Gastrocnemius medialis (tissue), 4 donors: ENCODE data around the gene SIPA1. TPM values are rescaled to one million over a fixed set of nuclear protein-coding genes. Genes with fewer than 3 reads are reported as not detected.

Experiments
- ATAC-seq, 2 donors: fragments of 150-250 bp; one replicate each; pipeline ENCODE4 v1.9.1; 2016
- DNase-seq, 2 donors: peaks; one replicate each; pipeline ENCODE4 v3.0.0-alpha.2; 2019
- H3K27ac ChIP-seq, 4 donors: fragments of 200-600 bp; sonication (generic); 1 replicate in 1 of 4; 2 replicates in 3 of 4; pipeline ENCODE4 v1.5.1; 2016 to 2018; ENCODE audit warnings: mild to moderate bottlenecking in 2 of 4, moderate library complexity in 1 of 4
- H3K27me3 ChIP-seq, 3 donors: fragments of 200-600 bp; sonication (generic) in 2 of 3; 1 replicate in 1 of 3; 2 replicates in 2 of 3; pipeline versions ENCODE4 v1.5.1 to v1.6.0; 2016 to 2019; ENCODE audit warnings: mild to moderate bottlenecking in 1 of 3, moderate library complexity in 1 of 3
- H3K36me3 ChIP-seq, 2 donors: fragments of 200-600 bp; sonication (generic) in 1 of 2; one replicate each; pipeline ENCODE4 v1.5.1; 2017 to 2018
- H3K4me1 ChIP-seq, 2 donors: fragments of 200-600 bp; sonication (generic) in 1 of 2; one replicate each; pipeline ENCODE4 v1.5.1; 2016 to 2017; ENCODE audit warnings: mild to moderate bottlenecking in 2 of 2
- H3K4me3 ChIP-seq, 4 donors: fragments of 200-600 bp; sonication (generic) in 3 of 4; 1 replicate in 1 of 4; 2 replicates in 3 of 4; pipeline ENCODE4 v1.5.1; 2016 to 2019; ENCODE audit warnings: mild to moderate bottlenecking in 2 of 4
- H3K9me3 ChIP-seq, 3 donors: fragments of 200-600 bp; sonication (generic) in 2 of 3; 1 replicate in 1 of 3; 2 replicates in 2 of 3; pipeline ENCODE4 v1.5.1; 2016 to 2019
- POLR2A ChIP-seq, 2 donors: fragments of 450-650 bp; IDR thresholded peaks; one replicate each; pipeline ENCODE4 v1.6.1; 2017; ENCODE audit warnings: antibody characterized with exemption in 2 of 2, mild to moderate bottlenecking in 2 of 2, moderate library complexity in 2 of 2
- in situ Hi-C, 4 donors: fragments of 200-750 bp; cut with MboI; loops; one replicate each; pipeline versions ENCODE4 v1.15.0 to v1.8.0; 2017; ENCODE audit warnings: low sequenced_read_pairs in 4 of 4
- intact Hi-C: fragments of 100-400 bp; cut with DNase I; formaldehyde crosslinking; loops from one replicate; pipeline ENCODE4 v1.15.1; 2023; ENCODE audit warnings: low total_unique reads
- total RNA-seq, 4 donors: library from RNA; depleted of rRNA; stranded (reverse); fragments of >200 nt; gene quantifications; one replicate each; pipeline versions ENCODE4 v1.1.0 to v1.2.3, GENCODE V29; 2016
- TF ChIP-seq, protein P1 (sequence below), 5 experiments: fragments of 450-650 bp in 3 of 5; fragments of 200-600 bp in 2 of 5; sonication (generic) in 2 of 5; IDR thresholded peaks in 4 of 5; conservative IDR thresholded peaks in 1 of 5; 1 replicate in 4 of 5; 2 replicates in 1 of 5; pipeline ENCODE4 v1.5.1; 2016 to 2019; ENCODE audit warnings: antibody characterized with exemption in 5 of 5, mild to moderate bottlenecking in 3 of 5, moderate library complexity in 3 of 5

Gene SIPA1
- total RNA-seq, 4 donors from 2014 or later: 6.7 to 10.9 (median 10.0) TPM

DNA sequence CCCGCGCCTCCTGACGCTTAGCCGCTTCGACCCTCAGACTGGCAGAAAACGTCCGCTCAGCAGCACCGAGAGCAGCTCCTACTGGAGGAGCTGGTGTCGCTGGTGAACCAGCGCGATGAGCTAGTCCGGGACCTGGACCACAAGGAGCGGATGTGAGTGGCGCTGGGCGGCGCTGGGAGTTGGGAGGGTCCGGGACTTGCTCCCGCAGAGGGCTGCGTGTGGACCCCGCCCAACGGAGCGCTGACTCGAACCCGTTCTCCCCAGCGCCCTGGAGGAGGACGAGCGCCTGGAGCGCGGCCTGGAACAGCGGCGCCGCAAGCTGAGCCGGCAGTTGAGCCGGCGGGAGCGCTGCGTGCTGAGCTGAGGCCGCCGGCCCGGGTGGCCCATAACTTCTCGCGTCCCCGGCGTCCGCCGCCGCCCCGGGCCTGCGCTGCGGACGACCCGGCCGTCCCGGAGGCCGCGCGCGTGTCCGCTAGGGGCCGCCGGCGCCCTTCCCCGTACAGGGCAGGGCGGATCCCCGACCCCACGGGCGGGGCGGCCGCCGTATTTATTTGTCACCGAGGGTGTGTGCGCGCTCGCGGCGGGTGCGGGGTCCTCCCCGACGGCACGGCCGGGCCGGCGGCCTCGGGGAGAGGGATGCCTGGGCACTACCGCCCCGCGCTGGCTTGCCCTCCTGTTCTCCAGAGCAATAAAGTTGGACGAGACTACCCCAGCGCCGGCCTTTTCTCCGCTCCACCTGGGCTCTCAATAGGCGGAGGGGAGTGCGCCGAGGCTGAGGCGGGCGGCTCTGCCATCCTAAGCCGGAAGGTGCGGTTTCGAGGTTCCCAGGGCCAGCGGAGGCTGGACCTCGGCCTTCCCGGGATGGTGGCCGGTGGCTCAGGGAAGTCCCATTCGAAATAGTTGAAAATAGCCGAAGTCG, 45.7 kb upstream of the SIPA1 start:
- H3K4me3 ChIP-seq: peak overlapping the region in 2 of 4 donors; percentile 12 to 24
- no peak for ATAC-seq

DNA sequence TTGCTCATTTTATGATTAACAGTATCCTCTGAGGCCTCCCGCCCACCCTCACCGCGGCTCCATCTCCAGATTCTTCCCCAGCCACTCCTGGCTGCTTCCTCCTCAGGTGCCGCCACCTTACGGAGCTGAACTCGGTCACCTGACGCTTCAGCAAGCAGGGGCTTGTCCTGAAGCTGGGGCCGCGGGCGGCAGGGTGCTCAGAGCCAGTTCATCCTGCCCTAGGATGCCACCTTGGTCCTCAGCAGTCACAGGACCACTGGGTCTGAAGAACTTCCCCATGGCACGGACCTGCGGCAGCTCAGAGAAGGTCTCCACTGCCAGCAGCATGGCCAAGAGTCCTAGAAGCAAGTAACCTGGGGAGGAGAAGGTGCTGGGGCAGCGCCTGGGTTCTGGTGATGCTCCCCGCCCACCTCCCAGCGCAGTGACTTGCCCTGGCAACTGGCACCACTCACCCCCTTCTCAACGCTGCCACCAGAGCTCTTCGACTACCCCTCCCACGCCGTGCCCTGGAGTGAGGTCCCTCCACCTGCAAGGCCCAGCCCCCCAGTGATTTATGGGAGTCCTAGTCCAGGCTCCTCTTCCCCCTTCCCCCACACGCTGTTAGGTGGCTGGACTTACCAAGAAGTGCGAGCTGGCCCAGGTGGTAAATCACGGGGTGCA, 44.9 kb upstream of the SIPA1 start:
- ATAC-seq (peak in 1 of 2 donors; percentile 3), DNase-seq (no peak)
- Histone ChIP-seq H3K4me1 (peaks cover 45 to 60% of the 10 kb centered on the region in 2 donors), H3K4me3 (no peak overlapping the region), H3K27ac (peak overlapping the region; percentile 91 to 99 (median 98)), H3K27me3 (no peaks in the 10 kb centered on the region), H3K9me3 (no peaks in the 10 kb centered on the region), H3K36me3 (peaks cover 0 to 36% of the 10 kb centered on the region in 2 donors)
- intact Hi-C loops (loop anchor here (1.0 kb wide), 2 partner anchors 19 to 53 kb away; no protein-coding TSS in a partner anchor), in situ Hi-C loops (no loop called here)
- TF ChIP-seq, protein P1, sequence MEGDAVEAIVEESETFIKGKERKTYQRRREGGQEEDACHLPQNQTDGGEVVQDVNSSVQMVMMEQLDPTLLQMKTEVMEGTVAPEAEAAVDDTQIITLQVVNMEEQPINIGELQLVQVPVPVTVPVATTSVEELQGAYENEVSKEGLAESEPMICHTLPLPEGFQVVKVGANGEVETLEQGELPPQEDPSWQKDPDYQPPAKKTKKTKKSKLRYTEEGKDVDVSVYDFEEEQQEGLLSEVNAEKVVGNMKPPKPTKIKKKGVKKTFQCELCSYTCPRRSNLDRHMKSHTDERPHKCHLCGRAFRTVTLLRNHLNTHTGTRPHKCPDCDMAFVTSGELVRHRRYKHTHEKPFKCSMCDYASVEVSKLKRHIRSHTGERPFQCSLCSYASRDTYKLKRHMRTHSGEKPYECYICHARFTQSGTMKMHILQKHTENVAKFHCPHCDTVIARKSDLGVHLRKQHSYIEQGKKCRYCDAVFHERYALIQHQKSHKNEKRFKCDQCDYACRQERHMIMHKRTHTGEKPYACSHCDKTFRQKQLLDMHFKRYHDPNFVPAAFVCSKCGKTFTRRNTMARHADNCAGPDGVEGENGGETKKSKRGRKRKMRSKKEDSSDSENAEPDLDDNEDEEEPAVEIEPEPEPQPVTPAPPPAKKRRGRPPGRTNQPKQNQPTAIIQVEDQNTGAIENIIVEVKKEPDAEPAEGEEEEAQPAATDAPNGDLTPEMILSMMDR (IDR thresholded peaks at IDR 0.05 in 4 of 5, conservative IDR thresholded peaks at IDR 0.05 in 1 of 5): no peak
- TF ChIP-seq POLR2A (IDR thresholded peaks at IDR 0.05): no peak

More for the DNA sequence above, 45.7 kb upstream of the SIPA1 start:
- Histone ChIP-seq H3K27ac (peak overlapping the region; percentile 91 to 99 (median 98)), H3K9me3 (no peaks in the 10 kb centered on the region), H3K36me3 (peaks cover 0 to 30% of the 10 kb centered on the region in 2 donors), H3K27me3 (no peaks in the 10 kb centered on the region), H3K4me1 (peaks cover 53 to 68% of the 10 kb centered on the region in 2 donors)
- no peak for TF ChIP-seq POLR2A (IDR thresholded peaks at IDR 0.05)
- TF ChIP-seq, protein P1 (IDR thresholded peaks at IDR 0.05 in 4 of 5, conservative IDR thresholded peaks at IDR 0.05 in 1 of 5): peak in 1 of 5 experiments; percentile 30
- in situ Hi-C loops (no loop called here), intact Hi-C loops (no loop called here)
- DNase-seq: no peak

DNA sequence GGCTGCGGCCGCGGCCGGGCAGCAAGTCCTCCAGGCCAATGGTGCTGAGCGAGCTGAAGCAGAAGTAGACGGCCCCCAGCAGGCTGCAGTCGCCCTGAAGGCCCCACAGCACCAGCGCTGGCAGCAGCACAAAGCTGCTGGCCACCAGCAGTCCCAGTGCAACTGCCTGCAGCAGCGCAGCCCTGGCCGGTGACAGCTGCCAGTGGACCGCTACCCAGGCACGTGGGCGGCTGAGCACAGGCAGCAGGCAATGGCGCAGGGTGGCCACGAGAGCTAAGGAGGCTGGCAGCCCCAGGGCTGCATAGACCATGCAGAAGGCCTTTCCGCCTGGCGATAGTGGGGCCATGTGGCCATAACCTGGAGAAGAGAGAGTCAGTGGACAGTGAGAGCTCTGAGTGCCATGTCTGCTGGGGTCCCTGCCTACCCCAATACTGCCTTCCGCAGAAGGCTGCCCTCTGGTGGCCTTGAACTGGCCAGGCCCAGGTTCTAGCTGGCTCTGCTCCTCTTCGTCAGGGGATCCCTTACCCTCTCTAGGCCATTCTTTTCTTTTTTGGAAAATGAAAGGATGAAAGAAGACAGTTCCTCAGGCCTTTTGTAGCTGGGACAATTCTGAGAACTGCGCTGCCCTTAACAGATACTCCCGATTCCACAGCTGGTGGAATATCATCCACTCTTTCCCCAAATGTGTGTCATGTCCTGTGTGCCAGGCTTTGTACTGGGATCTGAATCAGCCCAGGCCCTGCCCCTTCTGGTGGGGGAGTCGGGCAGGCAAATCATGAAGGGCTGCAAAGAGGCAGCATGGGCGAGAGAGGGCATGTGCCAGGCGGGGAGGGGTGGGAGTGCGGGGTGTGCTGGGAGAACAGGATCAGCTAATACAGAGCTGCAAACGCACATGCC, 44.1 kb upstream of the SIPA1 start:
- intact Hi-C loops: loop anchor here (1.0 kb wide), 2 partner anchors 19 to 53 kb away; no protein-coding TSS in a partner anchor

More for the DNA sequence above, 44.1 kb upstream of the SIPA1 start:
- DNase-seq (peak; percentile 53 to 84), ATAC-seq (peak; percentile 69)
- Histone ChIP-seq H3K4me3 (no peak overlapping the region), H3K4me1 (peaks cover 37 to 52% of the 10 kb centered on the region in 2 donors), H3K27ac (peak overlapping the region; percentile 91 to 99 (median 98)), H3K36me3 (peaks cover 0 to 44% of the 10 kb centered on the region in 2 donors), H3K27me3 (no peaks in the 10 kb centered on the region), H3K9me3 (no peaks in the 10 kb centered on the region)
- in situ Hi-C loops: no loop called here
- TF ChIP-seq, protein P1 (IDR thresholded peaks at IDR 0.05 in 4 of 5, conservative IDR thresholded peaks at IDR 0.05 in 1 of 5): peak; percentile 85 to 93 (median 92)
- peak in 1 of 2 donors; percentile 11 for TF ChIP-seq POLR2A (IDR thresholded peaks at IDR 0.05)
